OCI-LY7 (cell line): ENCODE measurements around the gene SLC25A5. TPM values are rescaled to one million over a fixed set of nuclear protein-coding genes. Genes with fewer than 3 reads are reported as not detected.

Experiments
- BruUV-seq: library from RNA; stranded (reverse); fragments of 400-500 nt; replicated peaks from 2 replicates; lab custom pipeline; 2021; lab: Mats Ljungman, UMichigan
- CTCF ChIA-PET: fragments of 300-600 bp; sonication (Branson Sonifier 250); formaldehyde crosslinking; loops from one replicate; lab custom pipeline; 2022; ENCODE audit warnings: antibody characterized with exemption; ENCODE audit not compliant: unreplicated experiment; lab: Charles Lee
- POLR2A ChIA-PET: fragments of 300-600 bp; sonication (Branson Sonifier 250); formaldehyde crosslinking; loops from one replicate; lab custom pipeline; 2022; ENCODE audit warnings: antibody characterized with exemption; lab: Charles Lee
- DNase-seq: peaks from one replicate; pipeline ENCODE4 v3.0.0-alpha.2; 2015; ENCODE audit warnings: low spot score
- H2AFZ ChIP-seq: fragments of 200-600 bp; sonication (generic), shearing (Covaris generic); 2 replicates; pipeline ENCODE4 v1.6.1; 2014; ENCODE audit warnings: mild to moderate bottlenecking, antibody characterized with exemption, low read length, moderate library complexity
- H3K27ac ChIP-seq: fragments of 200-600 bp; sonication (generic); 2 replicates; pipeline ENCODE4 v1.5.1; 2014; ENCODE audit warnings: mixed run types, low read depth, mild to moderate bottlenecking, moderate library complexity, low read length, inconsistent platforms; ENCODE audit not compliant: poor library complexity, severe bottlenecking
- H3K36me3 ChIP-seq: fragments of 200-600 bp; sonication (generic); 2 replicates; pipeline ENCODE4 v1.6.1; 2014; ENCODE audit warnings: mild to moderate bottlenecking, antibody characterized with exemption, low read length, moderate library complexity, mixed read lengths; ENCODE audit not compliant: insufficient read depth
- H3K4me1 ChIP-seq: fragments of 200-600 bp; sonication (generic); 2 replicates; pipeline ENCODE4 v1.5.1; 2014; ENCODE audit warnings: mild to moderate bottlenecking, low read length; ENCODE audit not compliant: insufficient read depth, poor library complexity, severe bottlenecking
- H3K4me2 ChIP-seq: fragments of 200-600 bp; sonication (generic); 2 replicates; pipeline ENCODE4 v1.6.1; 2014; ENCODE audit warnings: mild to moderate bottlenecking, low read length
- H3K4me3 ChIP-seq: fragments of 200-600 bp; sonication (generic); 2 replicates; pipeline ENCODE4 v1.5.1; 2014; ENCODE audit warnings: mild to moderate bottlenecking, low read depth, low read length; ENCODE audit not compliant: poor library complexity, severe bottlenecking
- H3K79me2 ChIP-seq: fragments of 200-600 bp; sonication (generic); 2 replicates; pipeline ENCODE4 v1.6.1; 2016; ENCODE audit warnings: low read depth, mild to moderate bottlenecking, low read length, moderate library complexity, mixed read lengths; ENCODE audit not compliant: insufficient read depth
- H3K9me2 ChIP-seq: fragments of 200-600 bp; sonication (generic); 2 replicates; pipeline ENCODE4 v1.6.1; 2016; ENCODE audit warnings: mild to moderate bottlenecking, low read length, mixed read lengths; ENCODE audit not compliant: insufficient read depth
- H3K9me3 ChIP-seq: fragments of 200-600 bp; sonication (generic); 2 replicates; pipeline ENCODE4 v1.6.1; 2014; ENCODE audit warnings: mild to moderate bottlenecking, mixed run types, low read length, mixed read lengths
- H4K20me1 ChIP-seq: fragments of 200-600 bp; sonication (generic); 2 replicates; pipeline ENCODE4 v1.6.1; 2014; ENCODE audit warnings: mild to moderate bottlenecking, antibody characterized with exemption, low read length, moderate library complexity, mixed read lengths; ENCODE audit not compliant: insufficient read depth
- EZH2phosphoT487 ChIP-seq: fragments of 200-600 bp; sonication (generic); IDR thresholded peaks from 2 replicates; pipeline ENCODE4 v1.6.1; 2018; ENCODE audit warnings: low read depth, borderline replicate concordance, mild to moderate bottlenecking, mixed run types, antibody characterized with exemption, low read length, moderate library complexity, mixed read lengths
- intact Hi-C: fragments of 100-400 bp; cut with micrococcal nuclease; formaldehyde crosslinking; loops from one replicate; pipeline ENCODE4 v1.10.0; 2022; ENCODE audit not compliant: unreplicated experiment
- total RNA-seq, 2 experiments: library from RNA; depleted of rRNA in 1 of 2; stranded (reverse); fragments of >200 nt in 1 of 2; shearing (Covaris generic) in 1 of 2; gene quantifications; 2 replicates each; pipeline ENCODE4 v1.2.3, GENCODE V29; 2014 to 2022
- TF ChIP-seq, protein P1 (sequence below): fragments of 200-600 bp; sonication (generic); conservative IDR thresholded peaks from 2 replicates; pipeline ENCODE4 v1.5.1; 2014; ENCODE audit warnings: mild to moderate bottlenecking, antibody characterized with exemption, low read length, moderate library complexity, mixed read lengths

SLC25A5 gene
- total RNA-seq, 2 experiments from 2014 or later: 231 to 525 TPM

DNA sequence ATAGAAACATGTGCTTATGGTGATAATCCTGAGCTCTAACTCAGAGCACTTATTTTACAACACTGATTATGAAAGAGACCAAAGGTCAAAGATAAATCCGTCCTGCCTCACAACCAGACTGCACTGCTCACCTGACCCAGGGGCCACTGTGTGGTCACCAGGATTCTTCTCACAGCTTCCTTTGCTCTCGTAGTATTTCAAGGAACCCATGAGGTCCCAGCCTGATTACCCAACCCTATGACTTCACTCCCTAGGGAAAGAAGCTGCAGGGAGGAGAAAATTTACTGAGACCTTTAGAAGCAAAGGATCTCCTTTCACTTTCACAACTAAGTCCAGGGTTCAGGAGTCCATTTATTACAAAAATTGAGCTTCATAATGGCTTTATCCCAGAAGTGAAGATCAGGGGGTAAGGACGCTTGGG lies 9.6 kb downstream of the SLC25A5 start:
- H4K20me1 ChIP-seq: no peaks in the 10 kb centered on the region
- ChIA-PET POLR2A (interaction anchor here (0.6 to 0.9 kb wide), 2 partner anchors 51 to 110 kb away, joined by 3 read pairs; no protein-coding TSS in a partner anchor), CTCF (no interaction called here)
- H3K4me2 ChIP-seq: no peak overlapping the region
- no peaks in the 10 kb centered on the region for H3K9me3 ChIP-seq
- H3K9me2 ChIP-seq: no peaks in the 10 kb centered on the region
- no peak overlapping the region for H3K4me3 ChIP-seq
- H3K36me3 ChIP-seq: peaks cover 3% of the 10 kb centered on the region; the same call in 1 of the 2 replicates
- H3K79me2 ChIP-seq: no peaks in the 10 kb centered on the region
- H2AFZ ChIP-seq: no peak overlapping the region
- peaks cover 11% of the 10 kb centered on the region for H3K4me1 ChIP-seq
- intact Hi-C loops: no loop called here
- DNase-seq: no peak
- no TSS peak for BruUV-seq
- TF ChIP-seq EZH2phosphoT487: no peak
- TF ChIP-seq, protein P1, sequence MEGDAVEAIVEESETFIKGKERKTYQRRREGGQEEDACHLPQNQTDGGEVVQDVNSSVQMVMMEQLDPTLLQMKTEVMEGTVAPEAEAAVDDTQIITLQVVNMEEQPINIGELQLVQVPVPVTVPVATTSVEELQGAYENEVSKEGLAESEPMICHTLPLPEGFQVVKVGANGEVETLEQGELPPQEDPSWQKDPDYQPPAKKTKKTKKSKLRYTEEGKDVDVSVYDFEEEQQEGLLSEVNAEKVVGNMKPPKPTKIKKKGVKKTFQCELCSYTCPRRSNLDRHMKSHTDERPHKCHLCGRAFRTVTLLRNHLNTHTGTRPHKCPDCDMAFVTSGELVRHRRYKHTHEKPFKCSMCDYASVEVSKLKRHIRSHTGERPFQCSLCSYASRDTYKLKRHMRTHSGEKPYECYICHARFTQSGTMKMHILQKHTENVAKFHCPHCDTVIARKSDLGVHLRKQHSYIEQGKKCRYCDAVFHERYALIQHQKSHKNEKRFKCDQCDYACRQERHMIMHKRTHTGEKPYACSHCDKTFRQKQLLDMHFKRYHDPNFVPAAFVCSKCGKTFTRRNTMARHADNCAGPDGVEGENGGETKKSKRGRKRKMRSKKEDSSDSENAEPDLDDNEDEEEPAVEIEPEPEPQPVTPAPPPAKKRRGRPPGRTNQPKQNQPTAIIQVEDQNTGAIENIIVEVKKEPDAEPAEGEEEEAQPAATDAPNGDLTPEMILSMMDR: no peak
- no peak overlapping the region for H3K27ac ChIP-seq

DNA sequence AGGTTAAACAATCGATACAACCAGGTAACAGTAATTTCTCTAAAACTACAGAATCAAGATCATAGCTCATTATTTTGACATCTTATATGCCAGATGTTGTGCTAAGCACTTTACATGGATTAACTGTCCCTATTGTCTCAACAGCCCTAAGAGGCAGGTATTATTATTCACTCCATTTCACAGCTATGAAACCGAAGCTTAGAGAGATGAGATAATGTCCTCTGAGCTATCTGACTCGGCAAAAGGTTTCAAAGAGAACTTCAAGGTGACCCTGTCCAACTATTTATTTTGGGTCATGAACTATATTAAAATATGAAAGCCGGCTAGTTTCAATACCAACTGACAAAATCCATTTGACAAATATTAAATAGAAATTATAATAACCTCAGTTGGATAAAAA lies 10.3 kb downstream of the SLC25A5 start:
- ChIA-PET CTCF (no interaction called here), POLR2A (interaction anchor here (0.6 to 0.9 kb wide), 2 partner anchors 52 to 110 kb away, joined by 3 read pairs; no protein-coding TSS in a partner anchor)
- no peak overlapping the region for H3K4me3 ChIP-seq
- no TSS peak for BruUV-seq
- no peak overlapping the region for H2AFZ ChIP-seq
- no peaks in the 10 kb centered on the region for H3K79me2 ChIP-seq
- H3K9me2 ChIP-seq: no peaks in the 10 kb centered on the region
- no peaks in the 10 kb centered on the region for H3K36me3 ChIP-seq
- no peaks in the 10 kb centered on the region for H4K20me1 ChIP-seq
- no peaks in the 10 kb centered on the region for H3K9me3 ChIP-seq
- intact Hi-C loops: no loop called here
- H3K27ac ChIP-seq: no peak overlapping the region
- no peak overlapping the region for H3K4me2 ChIP-seq
- peaks cover 11% of the 10 kb centered on the region for H3K4me1 ChIP-seq
- TF ChIP-seq EZH2phosphoT487: no peak
- TF ChIP-seq, protein P1: no peak
- no peak for DNase-seq

DNA sequence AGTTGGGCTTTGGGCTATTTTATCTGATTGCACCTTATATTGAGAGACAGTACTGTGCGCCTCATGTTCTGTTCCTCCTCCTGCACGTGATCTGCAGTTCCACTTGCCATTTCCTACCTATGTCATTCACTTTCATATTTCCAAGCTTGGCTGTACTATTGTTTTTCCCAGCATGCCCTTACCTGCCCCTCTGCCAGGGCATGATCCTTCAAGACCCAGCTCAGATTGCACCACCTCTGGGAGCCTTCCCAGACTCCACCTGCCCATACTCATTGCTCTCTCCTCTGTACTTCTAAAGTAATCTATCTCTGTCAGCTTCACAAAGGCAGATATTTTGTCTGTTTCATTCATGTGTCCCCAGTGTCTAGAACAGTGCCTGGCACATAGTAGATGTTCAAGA lies 11.6 kb downstream of the SLC25A5 start:
- Histone ChIP-seq H2AFZ (no peak overlapping the region), H3K9me2 (no peaks in the 10 kb centered on the region), H3K9me3 (no peaks in the 10 kb centered on the region), H3K36me3 (no peaks in the 10 kb centered on the region), H3K4me2 (no peak overlapping the region), H3K27ac (no peak overlapping the region), H3K4me1 (peaks cover 11% of the 10 kb centered on the region), H4K20me1 (no peaks in the 10 kb centered on the region), H3K4me3 (no peak overlapping the region), H3K79me2 (no peaks in the 10 kb centered on the region)
- no TSS peak for BruUV-seq
- CTCF ChIA-PET: interaction anchor here (0.5 kb wide), 1 partner anchor 119 kb away, joined by 4 read pairs; no protein-coding TSS in a partner anchor
- POLR2A ChIA-PET: no interaction called here
- TF ChIP-seq, protein P1: no peak
- no peak for TF ChIP-seq EZH2phosphoT487
- DNase-seq: no peak
- intact Hi-C loops: no loop called here
